HepG2 (cell line): Measurements from ENCODE around the gene CX3CR1. TPM values are rescaled to one million over a fixed set of nuclear protein-coding genes. Genes with fewer than 3 reads are reported as not detected.

Experiments
- ADNP ChIP-seq: sonication (generic); formaldehyde crosslinking; IDR thresholded peaks from 2 replicates; pipeline ENCODE4 v1.4.0; 2020; ENCODE audit warnings: missing genetic modification reagents
- ELF3 ChIP-seq: IDR thresholded peaks from 2 replicates; pipeline ENCODE4 v1.6.1; 2016; ENCODE audit warnings: missing genetic modification reagents, missing compliant biosample characterization
- HNF4A ChIP-seq: sonication (generic); formaldehyde crosslinking; IDR thresholded peaks from 2 replicates; pipeline ENCODE4 v1.4.0; 2020; ENCODE audit warnings: missing genetic modification reagents
- IRF2 ChIP-seq: IDR thresholded peaks from 2 replicates; pipeline ENCODE4 v1.6.1; 2018; ENCODE audit warnings: missing genetic modification reagents, missing compliant biosample characterization
- NR2F6 ChIP-seq, 2 experiments: IDR thresholded peaks; 2 replicates each; pipeline ENCODE4 v1.6.1; 2016; ENCODE audit warnings: antibody characterized with exemption in 1 of 2, mild to moderate bottlenecking in 1 of 2
- SMYD3 ChIP-seq: sonication (generic); formaldehyde crosslinking; IDR thresholded peaks from 2 replicates; pipeline ENCODE4 v1.8.1; 2023; ENCODE audit warnings: mild to moderate bottlenecking, missing genetic modification reagents
- SOX13 ChIP-seq, 3 experiments: fragments of 450-650 bp in 1 of 3; sonication (generic) in 1 of 3; formaldehyde crosslinking in 1 of 3; IDR thresholded peaks in 2 of 3; conservative IDR thresholded peaks in 1 of 3; 2 replicates each; pipeline versions ENCODE4 v1.5.0 to v1.6.1; 2016 to 2020; ENCODE audit warnings: antibody characterized with exemption in 1 of 3, mild to moderate bottlenecking in 1 of 3, missing compliant biosample characterization in 1 of 3, missing genetic modification reagents in 1 of 3, moderate library complexity in 1 of 3
- SRF ChIP-seq: IDR thresholded peaks from 2 replicates; pipeline ENCODE4 v1.6.1; 2011; ENCODE audit warnings: mild to moderate bottlenecking, low read depth, low read length, moderate library complexity
- XRCC5 ChIP-seq: fragments of 200-400 bp; formaldehyde crosslinking; optimal IDR thresholded peaks from 2 replicates; pipeline ENCODE3; 2017; ENCODE audit warnings: mild to moderate bottlenecking, low read length
- ZBTB49 ChIP-seq: sonication (generic); formaldehyde crosslinking; IDR thresholded peaks from 2 replicates; pipeline ENCODE4 v1.4.0; 2020; ENCODE audit warnings: missing genetic modification reagents, borderline replicate concordance
- ZMAT3 ChIP-seq: sonication (generic); formaldehyde crosslinking; conservative IDR thresholded peaks from 2 replicates; pipeline ENCODE4 v1.7.0; 2021; ENCODE audit warnings: missing genetic modification reagents
- ZNF24 ChIP-seq: fragments of 450-650 bp; IDR thresholded peaks from 2 replicates; pipeline ENCODE4 v1.6.1; 2017; ENCODE audit warnings: antibody characterized with exemption, mild to moderate bottlenecking
- ZNF431 ChIP-seq: sonication (generic); formaldehyde crosslinking; IDR thresholded peaks from 2 replicates; pipeline ENCODE4 v1.9.0; 2022; ENCODE audit warnings: missing genetic modification reagents, low read depth, mild to moderate bottlenecking, borderline replicate concordance
- ZNF441 ChIP-seq: sonication (generic); formaldehyde crosslinking; IDR thresholded peaks from 2 replicates; pipeline ENCODE4 v1.7.0; 2021; ENCODE audit warnings: missing genetic modification reagents, borderline replicate concordance
- ZNF713 ChIP-seq: sonication (generic); formaldehyde crosslinking; IDR thresholded peaks from 2 replicates; pipeline ENCODE4 v1.4.0; 2020; ENCODE audit warnings: mild to moderate bottlenecking, missing genetic modification reagents
- ZNF777 ChIP-seq: sonication (generic); formaldehyde crosslinking; IDR thresholded peaks from 2 replicates; pipeline ENCODE4 v1.4.0; 2020; ENCODE audit warnings: missing genetic modification reagents
- ZNF780A ChIP-seq: sonication (generic); formaldehyde crosslinking; IDR thresholded peaks from 2 replicates; pipeline ENCODE4 v1.8.0; 2022; ENCODE audit warnings: mild to moderate bottlenecking, missing genetic modification reagents, moderate library complexity
- polyA plus RNA-seq, 8 experiments: library from polyadenylated mRNA; depleted of rRNA in 3 of 8; stranded (reverse) in 7 of 8; unstranded in 1 of 8; fragments of >200 nt; fragmentation: Illumina TruSeq in 4 of 8; extraction: Trizol in 4 of 8; gene quantifications; 2 replicates each; pipeline versions ENCODE4 v1.2.1 to v1.2.3, GENCODE V29; 2011 to 2016; ENCODE audit warnings: low read depth in 4 of 8, missing spikeins in 1 of 8, mixed read lengths in 1 of 8; ENCODE audit not compliant: insufficient read depth in 1 of 8
- total RNA-seq, 5 experiments: library from RNA; depleted of rRNA; stranded (reverse); fragments of >200 nt; fragmentation: Illumina TruSeq; extraction: Trizol; gene quantifications; 2 replicates each; pipeline ENCODE4 v1.2.3, GENCODE V29; 2016; ENCODE audit warnings: low read depth in 1 of 5
- TF ChIP-seq, protein P1 (sequence below): sonication (generic); formaldehyde crosslinking; conservative IDR thresholded peaks from 2 replicates; pipeline ENCODE4 v1.4.0; 2020; ENCODE audit warnings: mild to moderate bottlenecking, missing genetic modification reagents, moderate library complexity
- TF ChIP-seq, protein P2 (sequence below): sonication (generic); formaldehyde crosslinking; IDR thresholded peaks from 2 replicates; pipeline ENCODE4 v1.4.0; 2020; ENCODE audit warnings: mild to moderate bottlenecking, missing genetic modification reagents
- TF ChIP-seq, protein P3 (sequence below): sonication (generic); formaldehyde crosslinking; IDR thresholded peaks from 2 replicates; pipeline ENCODE4 v1.4.0; 2020; ENCODE audit warnings: missing genetic modification reagents; ENCODE audit errors: not compliant biosample characterization

Gene CX3CR1
- total and polyA plus RNA-seq, 2 of the 13 experiments (the other 11 are each of a cell fraction or from before 2014, with no cell fraction given), result not detected

- TF ChIP-seq ZMAT3 (CRISPR knock-in tag), result no peak
- TF ChIP-seq, protein P1, sequence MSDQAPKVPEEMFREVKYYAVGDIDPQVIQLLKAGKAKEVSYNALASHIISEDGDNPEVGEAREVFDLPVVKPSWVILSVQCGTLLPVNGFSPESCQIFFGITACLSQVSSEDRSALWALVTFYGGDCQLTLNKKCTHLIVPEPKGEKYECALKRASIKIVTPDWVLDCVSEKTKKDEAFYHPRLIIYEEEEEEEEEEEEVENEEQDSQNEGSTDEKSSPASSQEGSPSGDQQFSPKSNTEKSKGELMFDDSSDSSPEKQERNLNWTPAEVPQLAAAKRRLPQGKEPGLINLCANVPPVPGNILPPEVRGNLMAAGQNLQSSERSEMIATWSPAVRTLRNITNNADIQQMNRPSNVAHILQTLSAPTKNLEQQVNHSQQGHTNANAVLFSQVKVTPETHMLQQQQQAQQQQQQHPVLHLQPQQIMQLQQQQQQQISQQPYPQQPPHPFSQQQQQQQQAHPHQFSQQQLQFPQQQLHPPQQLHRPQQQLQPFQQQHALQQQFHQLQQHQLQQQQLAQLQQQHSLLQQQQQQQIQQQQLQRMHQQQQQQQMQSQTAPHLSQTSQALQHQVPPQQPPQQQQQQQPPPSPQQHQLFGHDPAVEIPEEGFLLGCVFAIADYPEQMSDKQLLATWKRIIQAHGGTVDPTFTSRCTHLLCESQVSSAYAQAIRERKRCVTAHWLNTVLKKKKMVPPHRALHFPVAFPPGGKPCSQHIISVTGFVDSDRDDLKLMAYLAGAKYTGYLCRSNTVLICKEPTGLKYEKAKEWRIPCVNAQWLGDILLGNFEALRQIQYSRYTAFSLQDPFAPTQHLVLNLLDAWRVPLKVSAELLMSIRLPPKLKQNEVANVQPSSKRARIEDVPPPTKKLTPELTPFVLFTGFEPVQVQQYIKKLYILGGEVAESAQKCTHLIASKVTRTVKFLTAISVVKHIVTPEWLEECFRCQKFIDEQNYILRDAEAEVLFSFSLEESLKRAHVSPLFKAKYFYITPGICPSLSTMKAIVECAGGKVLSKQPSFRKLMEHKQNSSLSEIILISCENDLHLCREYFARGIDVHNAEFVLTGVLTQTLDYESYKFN (CRISPR knock-in tag), result 0 out of 2 replicates have a peak, but pooled peaks have one; percentile 14
- no peak for TF ChIP-seq ZNF441 (CRISPR knock-in tag)
- TF ChIP-seq SOX13 (IDR thresholded peaks at IDR 0.05), result no peak
- no peak for TF ChIP-seq SOX13 (CRISPR knock-in tag; conservative IDR thresholded peaks at IDR 0.05 in 1 of 2, IDR thresholded peaks at IDR 0.05 in 1 of 2)
- TF ChIP-seq SMYD3 (CRISPR knock-in tag), result no peak
- no peak for TF ChIP-seq XRCC5
- peak; percentile 93 for TF ChIP-seq ZNF24
- TF ChIP-seq ADNP, result 0 out of 2 replicates have a peak, but pooled peaks have one; percentile 7
- no peak for TF ChIP-seq ZNF713
- TF ChIP-seq ZBTB49 (CRISPR knock-in tag), result no peak
- TF ChIP-seq, protein P2, sequence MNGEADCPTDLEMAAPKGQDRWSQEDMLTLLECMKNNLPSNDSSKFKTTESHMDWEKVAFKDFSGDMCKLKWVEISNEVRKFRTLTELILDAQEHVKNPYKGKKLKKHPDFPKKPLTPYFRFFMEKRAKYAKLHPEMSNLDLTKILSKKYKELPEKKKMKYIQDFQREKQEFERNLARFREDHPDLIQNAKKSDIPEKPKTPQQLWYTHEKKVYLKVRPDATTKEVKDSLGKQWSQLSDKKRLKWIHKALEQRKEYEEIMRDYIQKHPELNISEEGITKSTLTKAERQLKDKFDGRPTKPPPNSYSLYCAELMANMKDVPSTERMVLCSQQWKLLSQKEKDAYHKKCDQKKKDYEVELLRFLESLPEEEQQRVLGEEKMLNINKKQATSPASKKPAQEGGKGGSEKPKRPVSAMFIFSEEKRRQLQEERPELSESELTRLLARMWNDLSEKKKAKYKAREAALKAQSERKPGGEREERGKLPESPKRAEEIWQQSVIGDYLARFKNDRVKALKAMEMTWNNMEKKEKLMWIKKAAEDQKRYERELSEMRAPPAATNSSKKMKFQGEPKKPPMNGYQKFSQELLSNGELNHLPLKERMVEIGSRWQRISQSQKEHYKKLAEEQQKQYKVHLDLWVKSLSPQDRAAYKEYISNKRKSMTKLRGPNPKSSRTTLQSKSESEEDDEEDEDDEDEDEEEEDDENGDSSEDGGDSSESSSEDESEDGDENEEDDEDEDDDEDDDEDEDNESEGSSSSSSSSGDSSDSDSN (CRISPR knock-in tag), result no peak
- TF ChIP-seq ZNF777 (CRISPR knock-in tag), result no peak
- no peak for TF ChIP-seq ZNF431 (CRISPR knock-in tag)
- TF ChIP-seq ELF3 (CRISPR knock-in tag), result peak; percentile 62
- no peak for TF ChIP-seq IRF2
- TF ChIP-seq, protein P3, sequence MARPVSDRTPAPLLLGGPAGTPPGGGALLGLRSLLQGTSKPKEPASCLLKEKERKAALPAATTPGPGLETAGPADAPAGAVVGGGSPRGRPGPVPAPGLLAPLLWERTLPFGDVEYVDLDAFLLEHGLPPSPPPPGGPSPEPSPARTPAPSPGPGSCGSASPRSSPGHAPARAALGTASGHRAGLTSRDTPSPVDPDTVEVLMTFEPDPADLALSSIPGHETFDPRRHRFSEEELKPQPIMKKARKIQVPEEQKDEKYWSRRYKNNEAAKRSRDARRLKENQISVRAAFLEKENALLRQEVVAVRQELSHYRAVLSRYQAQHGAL (CRISPR knock-in tag), result no peak
- no peak for TF ChIP-seq ZNF780A (CRISPR knock-in tag)
- no peak for TF ChIP-seq NR2F6 (IDR thresholded peaks at IDR 0.05)
- TF ChIP-seq NR2F6 (CRISPR knock-in tag; IDR thresholded peaks at IDR 0.05), result no peak
- peak; percentile 58 for TF ChIP-seq HNF4A (CRISPR knock-in tag)
- TF ChIP-seq SRF, result no peak
Observed at GRCh38 chr3:39296197-39297077, 16.6 kb upstream of the CX3CR1 start (continued).
